PC-9 (cell line): Measurements from ENCODE around the gene DYNC2H1. TPM values are rescaled to one million over a fixed set of nuclear protein-coding genes. Genes with fewer than 3 reads are reported as not detected.

Source experiments
- BruUV-seq: library from RNA; stranded (reverse); fragments of 400-500 nt; replicated peaks from 2 replicates; lab custom pipeline; 2021; lab: Mats Ljungman, UMichigan
- CTCF ChIA-PET: fragments of 300-600 bp; sonication (Branson Sonifier 250); formaldehyde crosslinking; loops from one replicate; lab custom pipeline; 2022; ENCODE audit warnings: antibody characterized with exemption; lab: Charles Lee
- POLR2A ChIA-PET: fragments of 300-600 bp; sonication (Branson Sonifier 250); formaldehyde crosslinking; loops from one replicate; lab custom pipeline; 2022; ENCODE audit warnings: antibody characterized with exemption; ENCODE audit not compliant: unreplicated experiment; lab: Charles Lee
- DNase-seq, 2 experiments: peaks; one replicate each; pipeline versions ENCODE4 v3.0.0 to v3.0.0-alpha.2; 2015 to 2022; ENCODE audit warnings: mixed read lengths in 1 of 2
- H2AFZ ChIP-seq: fragments of 200-600 bp; sonication (generic); 2 replicates; pipeline ENCODE4 v1.8.1; 2017; ENCODE audit warnings: antibody characterized with exemption
- H3F3A ChIP-seq: fragments of 200-600 bp; sonication (generic); 2 replicates; pipeline ENCODE4 v1.8.1; 2017; ENCODE audit warnings: antibody characterized with exemption, mild to moderate bottlenecking, low read depth; ENCODE audit not compliant: insufficient read depth
- H3K27ac ChIP-seq: fragments of 200-600 bp; sonication (generic); 2 replicates; pipeline ENCODE4 v1.6.1; 2016; ENCODE audit warnings: mixed run types
- H3K27me3 ChIP-seq: fragments of 200-600 bp; sonication (generic); 2 replicates; pipeline ENCODE4 v1.6.1; 2016; ENCODE audit warnings: low read depth, mixed run types; ENCODE audit not compliant: insufficient read depth
- H3K36me3 ChIP-seq: fragments of 200-600 bp; sonication (generic); 2 replicates; pipeline ENCODE4 v1.6.1; 2016; ENCODE audit warnings: low read depth, mixed run types
- H3K4me1 ChIP-seq: fragments of 200-600 bp; sonication (generic); replicated peaks from 2 replicates; pipeline ENCODE4 v1.6.1; 2016; ENCODE audit warnings: mixed run types; ENCODE audit not compliant: insufficient read depth
- H3K4me2 ChIP-seq: fragments of 200-600 bp; sonication (generic); 2 replicates; pipeline ENCODE4 v1.6.1; 2017; ENCODE audit warnings: mixed run types
- H3K4me3 ChIP-seq: fragments of 200-600 bp; sonication (generic); 2 replicates; pipeline ENCODE4 v1.6.1; 2016; ENCODE audit warnings: mixed run types
- H3K79me2 ChIP-seq: fragments of 200-600 bp; sonication (generic); 2 replicates; pipeline ENCODE4 v1.6.1; 2017; ENCODE audit warnings: low read depth, mixed run types
- H3K9me2 ChIP-seq: fragments of 200-600 bp; sonication (generic); 2 replicates; pipeline ENCODE4 v1.8.1; 2017; ENCODE audit warnings: mild to moderate bottlenecking; ENCODE audit not compliant: insufficient read depth
- H3K9me3 ChIP-seq: fragments of 200-600 bp; sonication (generic); 2 replicates; pipeline ENCODE4 v1.8.1; 2016; ENCODE audit warnings: low read depth; ENCODE audit not compliant: insufficient read depth
- H4K20me1 ChIP-seq: fragments of 200-600 bp; sonication (generic); 2 replicates; pipeline ENCODE4 v1.8.1; 2017; ENCODE audit not compliant: insufficient read depth
- EZH2 ChIP-seq: fragments of 200-600 bp; sonication (generic); IDR thresholded peaks from 2 replicates; pipeline ENCODE4 v1.8.0; 2017; ENCODE audit warnings: antibody characterized with exemption, low read depth
- intact Hi-C: fragments of 100-400 bp; cut with micrococcal nuclease; formaldehyde crosslinking; loops from one replicate; pipeline ENCODE4 v1.10.0; 2022; ENCODE audit not compliant: unreplicated experiment
- total RNA-seq: library from RNA; stranded (reverse); gene quantifications from 2 replicates; pipeline ENCODE4 v1.2.3, GENCODE V29; 2021
- TF ChIP-seq, protein P1 (sequence below): fragments of 200-600 bp; sonication (generic); conservative IDR thresholded peaks from 2 replicates; pipeline ENCODE4 v1.6.1; 2017; ENCODE audit warnings: mixed run types, antibody characterized with exemption, mild to moderate bottlenecking, moderate library complexity

Gene DYNC2H1
- total RNA-seq, 1 experiment from 2014 or later, result 12.2 TPM

DNA sequence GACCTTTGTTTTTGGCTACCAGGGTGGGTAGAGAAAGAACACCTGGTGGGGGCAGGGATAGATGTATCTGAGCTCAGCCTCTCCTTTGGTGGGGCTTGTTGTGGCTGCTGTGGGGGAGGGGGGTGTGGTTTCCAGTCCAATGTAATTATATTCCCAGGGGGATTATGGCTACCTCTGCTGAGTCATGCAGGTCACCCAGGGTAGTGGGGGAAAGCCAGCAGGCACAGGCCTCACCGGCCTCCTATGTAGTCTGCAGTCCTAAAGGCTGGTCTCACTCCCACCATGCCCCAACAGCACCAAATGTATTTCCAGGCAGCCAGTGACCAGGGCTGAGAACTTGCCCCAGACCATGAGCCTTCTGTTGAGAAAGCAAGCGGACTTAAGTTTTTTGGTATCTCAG lies 119.6 kb downstream of the DYNC2H1 start:
- CTCF ChIA-PET, result no interaction called here
- BruUV-seq, result no TSS peak

DNA sequence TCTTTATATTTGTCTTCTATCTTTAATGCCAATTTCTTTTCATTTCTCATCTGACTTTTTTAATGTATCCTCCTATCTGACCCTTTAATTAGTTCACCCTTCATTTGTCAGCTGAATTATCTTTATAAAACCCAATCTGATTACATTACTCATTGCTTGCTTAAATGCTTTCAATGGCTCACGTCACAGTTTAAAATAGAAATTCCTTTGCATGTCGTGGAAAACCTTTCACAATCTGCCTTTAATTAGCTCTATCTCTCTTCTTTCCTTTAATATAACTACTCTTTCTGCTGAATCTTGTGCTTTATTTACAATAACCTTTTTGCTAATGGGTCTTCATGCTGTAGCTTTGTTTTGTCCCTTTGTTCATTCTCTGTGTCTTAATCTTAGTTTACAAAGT lies 125.7 kb downstream of the DYNC2H1 start:
- Histone ChIP-seq H3K79me2 (no peaks in the 10 kb centered on the region), H4K20me1 (no peaks in the 10 kb centered on the region), H3K27me3 (no peaks in the 10 kb centered on the region), H3K4me3 (no peak overlapping the region), H3K9me2 (peaks cover 6% of the 10 kb centered on the region; the same call in 1 of the 2 replicates), H2AFZ (no peak overlapping the region), H3K27ac (no peak overlapping the region), H3F3A (no peaks in the 10 kb centered on the region), H3K4me2 (no peak overlapping the region), H3K4me1 (no peaks in the 10 kb centered on the region), H3K36me3 (0 out of 2 replicates have a peak, but pooled peaks cover 3% of the 10 kb centered on the region), H3K9me3 (no peaks in the 10 kb centered on the region)
- no peak for TF ChIP-seq EZH2
- TF ChIP-seq, protein P1, sequence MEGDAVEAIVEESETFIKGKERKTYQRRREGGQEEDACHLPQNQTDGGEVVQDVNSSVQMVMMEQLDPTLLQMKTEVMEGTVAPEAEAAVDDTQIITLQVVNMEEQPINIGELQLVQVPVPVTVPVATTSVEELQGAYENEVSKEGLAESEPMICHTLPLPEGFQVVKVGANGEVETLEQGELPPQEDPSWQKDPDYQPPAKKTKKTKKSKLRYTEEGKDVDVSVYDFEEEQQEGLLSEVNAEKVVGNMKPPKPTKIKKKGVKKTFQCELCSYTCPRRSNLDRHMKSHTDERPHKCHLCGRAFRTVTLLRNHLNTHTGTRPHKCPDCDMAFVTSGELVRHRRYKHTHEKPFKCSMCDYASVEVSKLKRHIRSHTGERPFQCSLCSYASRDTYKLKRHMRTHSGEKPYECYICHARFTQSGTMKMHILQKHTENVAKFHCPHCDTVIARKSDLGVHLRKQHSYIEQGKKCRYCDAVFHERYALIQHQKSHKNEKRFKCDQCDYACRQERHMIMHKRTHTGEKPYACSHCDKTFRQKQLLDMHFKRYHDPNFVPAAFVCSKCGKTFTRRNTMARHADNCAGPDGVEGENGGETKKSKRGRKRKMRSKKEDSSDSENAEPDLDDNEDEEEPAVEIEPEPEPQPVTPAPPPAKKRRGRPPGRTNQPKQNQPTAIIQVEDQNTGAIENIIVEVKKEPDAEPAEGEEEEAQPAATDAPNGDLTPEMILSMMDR, result no peak
- ChIA-PET CTCF (no interaction called here), POLR2A (no interaction called here)
- BruUV-seq, result no TSS peak
- intact Hi-C loops, result no loop called here
- no peak for DNase-seq

More for the DNA sequence above, 119.6 kb downstream of the DYNC2H1 start:
- no peak overlapping the region for H3K27ac ChIP-seq
- H3K36me3 ChIP-seq, result no peaks in the 10 kb centered on the region
- H3K4me3 ChIP-seq, result no peak overlapping the region
- H3K9me2 ChIP-seq, result peaks cover 6% of the 10 kb centered on the region; the same call in 1 of the 2 replicates
- POLR2A ChIA-PET, result no interaction called here
- H3K4me1 ChIP-seq, result no peaks in the 10 kb centered on the region
- DNase-seq, result no peak
- H3K79me2 ChIP-seq, result no peaks in the 10 kb centered on the region
- no peak overlapping the region for H3K4me2 ChIP-seq
- no peaks in the 10 kb centered on the region for H3K27me3 ChIP-seq
- intact Hi-C loops, result no loop called here
- no peaks in the 10 kb centered on the region for H4K20me1 ChIP-seq
- TF ChIP-seq, protein P1, result no peak
- no peak for TF ChIP-seq EZH2
- H3K9me3 ChIP-seq, result no peaks in the 10 kb centered on the region
- H3F3A ChIP-seq, result no peaks in the 10 kb centered on the region
- no peak overlapping the region for H2AFZ ChIP-seq

DNA sequence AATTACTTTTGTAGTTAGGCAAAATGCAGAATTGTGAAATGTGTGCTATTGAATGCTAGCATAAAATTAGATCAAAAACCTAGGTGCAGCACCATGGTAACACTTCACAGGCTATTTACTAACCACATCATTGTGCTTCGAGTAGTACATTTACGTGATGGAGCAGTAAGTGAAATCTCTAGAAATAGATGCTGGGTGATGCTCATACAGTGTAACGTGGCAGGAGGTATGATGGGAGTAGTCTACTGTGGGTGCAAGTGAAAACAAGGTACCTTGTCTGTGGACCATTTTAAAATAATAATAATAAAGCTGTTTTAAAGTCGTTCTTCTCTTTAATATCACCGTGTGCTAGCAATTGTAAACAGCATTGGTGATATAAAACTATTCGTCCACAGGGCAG lies 132.3 kb downstream of the DYNC2H1 start:
- no TSS peak for BruUV-seq
- Histone ChIP-seq H3K9me3 (no peaks in the 10 kb centered on the region), H3K4me1 (no peaks in the 10 kb centered on the region), H3K27ac (no peak overlapping the region), H3F3A (no peaks in the 10 kb centered on the region), H2AFZ (no peak overlapping the region), H3K4me3 (no peak overlapping the region), H3K4me2 (no peak overlapping the region), H3K27me3 (no peaks in the 10 kb centered on the region), H3K79me2 (no peaks in the 10 kb centered on the region), H3K9me2 (no peaks in the 10 kb centered on the region), H3K36me3 (no peaks in the 10 kb centered on the region), H4K20me1 (no peaks in the 10 kb centered on the region)
- TF ChIP-seq EZH2, result no peak
- TF ChIP-seq, protein P1, result no peak
- DNase-seq, result no peak
- CTCF ChIA-PET, result no interaction called here
- POLR2A ChIA-PET, result no interaction called here
- intact Hi-C loops, result no loop called here
